ENCODE results near the gene CD53.

DNA sequence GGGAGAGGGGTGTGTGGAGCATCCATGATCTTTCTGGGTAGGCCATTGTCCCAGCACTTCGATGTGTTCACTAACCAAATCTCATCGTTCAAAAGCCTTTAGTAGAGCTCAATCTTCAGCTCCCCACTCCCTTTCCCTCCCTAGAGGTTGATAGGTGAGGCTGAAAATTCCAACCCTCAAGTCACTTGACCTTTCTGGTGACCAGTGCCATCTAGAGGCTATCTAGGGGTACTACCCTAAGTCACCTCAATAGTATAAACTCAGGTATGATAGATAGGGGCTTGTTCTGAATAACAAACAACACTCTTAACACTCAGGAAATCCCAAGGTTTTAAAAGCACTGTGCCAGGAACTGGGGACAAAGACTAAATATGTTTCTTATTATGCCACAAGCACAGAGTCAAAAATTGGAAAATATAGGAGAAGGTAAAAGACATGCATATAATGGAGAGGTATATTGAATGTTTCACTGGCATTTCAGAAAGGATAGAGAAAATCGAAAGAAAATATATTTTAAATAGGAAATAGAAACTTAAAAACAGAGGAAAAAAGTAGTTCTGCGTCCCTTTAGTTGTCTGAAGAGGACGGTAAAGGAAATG is 42.9 kb upstream of the CD53 start:
- no peak for TF ChIP-seq CTCF (IDR thresholded peaks at IDR 0.05)
- TF ChIP-seq POLR2A (IDR thresholded peaks at IDR 0.05): no peak

All from vagina (tissue), 2 donors.